Esophagus mucosa (tissue), 1 donor: ENCODE results near the gene VWA2. TPM values are rescaled to one million over a fixed set of nuclear protein-coding genes. Genes with fewer than 3 reads are reported as not detected.

ENCODE experiments used
- ATAC-seq: fragments of 200-7000 bp; cut with Tn5 transposase; one replicate; pipeline ENCODE4 v1.9.1; 2020
- total RNA-seq: library from RNA; stranded (reverse); gene quantifications from one replicate; pipeline ENCODE4 v1.2.4, GENCODE V29; 2023
- donor health status: DM: yes; HTN: yes; CAD: no.

VWA2 gene
- total RNA-seq, 1 donor from 2014 or later, result 3.5 TPM

DNA sequence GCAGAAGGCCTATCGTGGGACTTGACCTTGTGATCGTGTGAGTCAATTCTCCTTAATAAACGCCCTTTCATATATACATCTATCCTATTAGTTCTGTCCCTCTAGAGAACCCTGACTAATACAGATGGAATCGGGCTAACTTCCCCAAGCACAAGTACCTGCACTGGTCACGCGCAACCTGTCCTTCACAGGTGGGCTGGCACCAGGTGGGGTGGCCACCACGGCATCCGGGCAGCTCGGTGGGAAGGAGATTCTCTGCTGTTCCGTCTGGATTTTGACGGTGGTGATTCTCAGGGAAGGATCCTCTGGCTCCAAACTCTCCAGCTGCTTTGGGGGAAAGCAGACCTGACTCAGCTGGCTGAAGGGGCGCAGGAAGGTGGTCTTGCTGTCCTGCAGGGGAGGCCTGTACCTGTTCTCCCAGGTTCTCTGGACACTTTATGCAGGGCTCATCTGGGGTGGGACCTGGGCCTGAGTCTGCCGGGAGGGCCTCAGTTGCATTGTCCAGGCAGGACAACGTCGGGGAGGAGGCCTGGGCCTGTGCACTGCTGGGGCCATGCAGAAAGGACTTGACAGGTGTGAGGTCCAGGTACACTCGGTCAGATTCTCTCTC is 61.1 kb downstream of the VWA2 start:
- no peak for ATAC-seq

DNA sequence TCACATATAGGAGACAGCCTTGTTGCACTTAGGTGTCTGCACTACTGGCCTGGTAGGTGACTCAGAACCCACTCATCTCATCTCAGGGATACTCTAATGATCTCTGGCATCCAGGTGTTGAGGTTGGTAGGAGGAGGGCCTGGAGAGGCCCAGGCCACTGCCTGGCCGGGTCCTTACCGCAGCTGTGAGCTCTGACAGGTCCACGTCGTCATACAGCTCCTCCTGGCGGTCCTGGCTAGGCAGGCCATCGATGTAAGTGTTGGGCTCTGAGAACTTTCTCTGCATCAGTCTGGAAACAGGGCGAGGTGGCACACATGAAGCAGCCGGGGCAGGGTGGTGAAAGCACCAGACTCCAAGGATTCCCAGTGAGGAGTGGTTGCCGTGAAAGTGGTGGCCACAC is 62.1 kb downstream of the VWA2 start:
- no peak for ATAC-seq

DNA sequence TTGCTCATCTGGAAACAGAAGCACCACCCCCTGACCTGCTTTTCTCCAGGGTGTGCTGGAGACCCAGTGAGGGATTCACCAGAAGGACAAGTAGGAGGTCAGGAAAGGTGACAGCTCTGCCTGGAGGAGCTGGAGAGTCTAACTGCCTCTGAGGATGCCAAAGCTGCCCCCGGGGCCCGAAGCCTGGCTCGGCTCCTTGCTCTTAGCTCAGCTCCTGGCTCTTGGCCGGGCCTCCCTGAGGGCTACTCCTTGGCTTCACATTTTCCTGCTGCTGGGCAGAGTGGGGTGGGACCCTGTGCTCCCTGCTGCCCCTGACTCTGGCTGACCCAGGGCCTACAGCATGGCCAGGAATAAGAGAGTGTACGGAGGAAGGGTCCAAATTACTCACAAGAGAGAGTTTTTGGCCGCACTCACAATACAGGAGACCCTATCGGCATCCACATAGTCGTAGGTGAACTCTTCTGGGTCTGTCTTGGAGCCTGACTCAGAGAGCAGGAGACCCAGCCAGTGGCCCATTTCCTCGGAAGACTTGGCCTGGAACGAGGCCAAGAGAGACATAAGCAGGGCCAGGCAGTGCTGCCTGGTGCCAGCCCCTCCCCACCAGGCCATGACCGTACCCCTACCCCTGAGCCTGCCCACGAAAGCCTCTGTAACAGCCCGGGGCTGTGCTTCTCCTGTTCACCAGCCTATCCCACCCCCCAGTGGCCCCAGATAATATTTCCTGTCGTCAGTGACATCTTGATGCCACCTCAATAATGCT is 63.1 kb downstream of the VWA2 start:
- ATAC-seq, result no peak

DNA sequence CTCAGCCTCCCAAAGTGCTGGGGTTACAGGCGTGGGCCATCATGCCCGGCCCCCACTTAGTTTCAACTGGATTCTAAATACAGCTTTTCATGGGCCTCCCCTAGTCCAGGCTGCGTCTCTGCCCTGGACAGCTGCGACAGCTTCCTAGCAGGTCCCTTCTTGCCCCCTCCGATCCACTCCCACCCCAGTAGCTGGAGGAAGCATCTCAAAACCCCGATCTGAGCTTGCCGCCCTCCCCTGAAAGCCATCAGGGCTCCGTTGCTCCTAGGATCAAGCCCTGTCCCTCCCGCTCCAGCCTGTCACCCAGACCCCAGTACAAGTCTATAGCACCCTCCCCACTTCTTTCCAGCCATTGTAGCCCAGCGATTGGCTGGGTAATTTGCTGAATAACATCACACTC is 64.5 kb downstream of the VWA2 start:
- no peak for ATAC-seq

DNA sequence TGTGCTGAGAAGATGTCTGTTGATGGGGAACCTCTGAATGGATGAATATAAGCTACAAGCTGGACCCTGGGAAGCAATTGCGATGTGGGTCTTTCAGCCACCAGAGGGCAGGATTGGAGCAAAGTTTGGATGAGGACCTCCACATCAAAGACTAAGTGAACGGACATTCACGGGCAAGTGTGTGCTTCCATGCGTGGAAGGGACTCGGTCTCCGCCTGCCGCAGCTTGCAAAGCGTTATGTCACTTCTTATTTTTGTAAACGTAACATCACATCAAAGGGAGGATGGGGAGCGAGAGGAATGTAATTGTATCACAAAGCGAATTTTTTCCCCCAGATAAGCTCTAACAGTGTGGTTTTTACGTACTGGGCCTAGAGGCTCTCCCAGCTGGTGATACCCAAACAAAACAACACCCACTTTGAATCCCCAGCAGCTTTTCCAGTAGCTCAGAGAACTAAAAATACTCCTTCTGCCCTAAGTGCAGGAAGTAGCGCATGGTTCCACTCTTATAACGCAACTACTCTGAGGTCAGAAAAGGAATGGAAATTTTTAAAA is 65.0 kb downstream of the VWA2 start:
- ATAC-seq, result peak; percentile 67

DNA sequence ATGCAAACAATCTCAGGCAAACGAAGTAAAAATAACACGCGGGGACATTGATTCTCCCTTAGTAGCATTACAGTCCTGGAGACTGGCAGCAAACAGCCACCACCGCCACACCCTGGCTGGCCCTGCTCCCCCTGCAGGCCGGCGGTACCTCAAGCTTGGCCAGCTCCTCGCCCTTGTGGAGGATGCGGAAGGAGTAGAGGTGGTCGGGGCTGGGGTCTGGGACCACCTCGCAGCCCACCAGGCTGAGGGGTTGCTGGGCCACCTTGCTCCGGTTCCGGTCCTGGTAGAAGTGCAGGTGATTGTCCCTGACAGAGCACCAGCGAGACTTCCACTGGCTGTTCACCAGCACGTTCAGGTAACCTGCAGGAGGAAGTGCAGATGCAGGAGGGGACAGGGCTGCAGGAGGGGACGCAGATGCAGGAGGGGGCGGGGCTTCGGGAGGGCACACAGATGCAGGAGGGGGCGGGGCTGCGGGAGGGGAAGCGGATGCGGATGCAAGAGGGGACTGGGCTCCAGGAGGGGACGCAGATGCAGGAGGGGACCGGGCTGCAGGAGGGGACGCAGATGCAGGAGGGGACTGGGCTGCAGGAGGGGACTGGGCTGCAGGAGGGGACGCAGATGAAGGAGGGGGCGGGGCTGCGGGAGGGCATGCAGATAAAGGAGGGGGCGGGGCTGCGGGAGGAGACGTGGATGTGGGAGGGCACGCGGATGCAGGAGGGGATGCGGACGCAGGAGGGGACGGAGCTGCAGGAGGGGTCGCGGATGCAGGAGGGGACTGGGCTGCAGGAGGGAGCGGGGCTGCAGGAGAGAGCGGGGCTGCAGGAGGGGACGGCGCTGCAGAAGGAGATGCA is 65.7 kb downstream of the VWA2 start:
- peak; percentile 51 for ATAC-seq

DNA sequence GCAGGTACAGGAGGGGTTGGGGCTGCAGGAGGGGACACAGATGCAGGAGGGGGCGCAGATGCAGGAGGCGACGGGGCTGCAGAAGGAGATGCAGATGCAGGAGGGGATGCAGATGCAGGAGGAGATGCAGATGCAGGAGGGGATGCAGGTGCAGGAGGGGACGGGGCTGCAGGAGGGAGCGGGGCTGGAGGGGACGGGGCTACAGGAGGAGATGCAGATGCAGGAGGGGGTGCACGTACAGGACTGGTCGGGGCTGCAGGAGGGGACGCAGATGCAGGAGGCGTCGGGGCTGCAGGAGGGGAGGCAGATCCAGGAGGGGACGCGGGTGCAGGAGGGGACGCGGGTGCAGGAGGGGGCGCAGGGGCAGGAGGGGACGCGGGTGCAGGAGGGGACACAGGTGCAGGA is 66.5 kb downstream of the VWA2 start:
- no peak for ATAC-seq

DNA sequence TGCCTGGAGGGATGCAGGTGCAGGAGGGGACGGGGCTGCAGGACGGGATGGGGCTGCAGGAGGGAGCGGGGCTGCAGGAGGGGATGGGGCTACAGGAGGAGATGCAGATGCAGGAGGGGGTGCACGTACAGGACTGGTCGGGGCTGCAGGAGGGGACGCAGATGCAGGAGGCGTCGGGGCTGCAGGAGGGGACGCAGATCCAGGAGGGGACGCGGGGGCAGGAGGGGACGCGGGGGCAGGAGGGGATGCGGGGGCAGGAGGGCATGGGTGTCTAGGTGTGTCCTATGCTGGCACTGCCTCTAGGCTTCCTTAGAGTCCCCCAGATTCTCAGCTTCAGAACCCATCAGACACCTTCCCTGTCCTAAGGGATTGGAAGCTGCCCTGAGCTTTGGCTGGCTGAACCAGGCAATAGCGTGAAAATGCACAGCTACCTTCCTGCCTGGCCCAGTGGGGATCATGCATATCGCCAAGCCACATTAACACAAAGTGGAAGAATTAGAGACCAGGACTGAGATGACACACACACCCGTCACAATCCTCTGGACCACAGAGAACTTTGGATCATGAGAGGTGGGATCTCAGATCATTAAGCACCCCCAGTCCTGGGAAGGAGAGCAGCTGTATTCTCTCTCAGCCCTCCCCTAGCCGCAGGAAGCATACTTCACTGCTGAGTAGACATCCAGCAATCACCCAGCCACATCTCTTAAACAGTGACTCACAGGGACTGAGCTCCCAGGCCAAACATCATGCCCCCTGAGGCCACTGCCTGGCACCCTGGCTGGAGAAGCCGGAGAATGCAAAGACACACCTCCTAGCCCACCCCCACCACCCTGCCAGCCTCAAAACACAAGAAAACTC is 67.3 kb downstream of the VWA2 start:
- peak; percentile 21 for ATAC-seq

DNA sequence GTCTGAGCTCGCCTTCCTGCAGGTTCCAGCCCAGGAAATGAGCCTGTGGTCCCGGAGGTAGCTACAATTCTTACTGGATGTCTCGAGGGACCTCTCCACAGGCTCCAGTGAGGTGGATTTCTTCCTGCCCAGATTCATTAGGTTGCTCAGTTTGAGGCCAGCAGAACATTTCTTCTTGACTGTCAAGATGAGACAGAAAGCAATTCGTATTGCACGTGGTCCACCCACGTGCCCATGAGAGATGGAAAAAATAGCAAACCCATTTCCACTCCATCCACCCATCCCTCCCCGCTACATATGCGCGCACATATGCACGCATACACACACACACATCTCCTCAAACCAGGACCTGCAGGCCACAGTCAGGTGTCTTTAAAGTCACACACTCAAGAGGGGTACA is 68.7 kb downstream of the VWA2 start:
- no peak for ATAC-seq

DNA sequence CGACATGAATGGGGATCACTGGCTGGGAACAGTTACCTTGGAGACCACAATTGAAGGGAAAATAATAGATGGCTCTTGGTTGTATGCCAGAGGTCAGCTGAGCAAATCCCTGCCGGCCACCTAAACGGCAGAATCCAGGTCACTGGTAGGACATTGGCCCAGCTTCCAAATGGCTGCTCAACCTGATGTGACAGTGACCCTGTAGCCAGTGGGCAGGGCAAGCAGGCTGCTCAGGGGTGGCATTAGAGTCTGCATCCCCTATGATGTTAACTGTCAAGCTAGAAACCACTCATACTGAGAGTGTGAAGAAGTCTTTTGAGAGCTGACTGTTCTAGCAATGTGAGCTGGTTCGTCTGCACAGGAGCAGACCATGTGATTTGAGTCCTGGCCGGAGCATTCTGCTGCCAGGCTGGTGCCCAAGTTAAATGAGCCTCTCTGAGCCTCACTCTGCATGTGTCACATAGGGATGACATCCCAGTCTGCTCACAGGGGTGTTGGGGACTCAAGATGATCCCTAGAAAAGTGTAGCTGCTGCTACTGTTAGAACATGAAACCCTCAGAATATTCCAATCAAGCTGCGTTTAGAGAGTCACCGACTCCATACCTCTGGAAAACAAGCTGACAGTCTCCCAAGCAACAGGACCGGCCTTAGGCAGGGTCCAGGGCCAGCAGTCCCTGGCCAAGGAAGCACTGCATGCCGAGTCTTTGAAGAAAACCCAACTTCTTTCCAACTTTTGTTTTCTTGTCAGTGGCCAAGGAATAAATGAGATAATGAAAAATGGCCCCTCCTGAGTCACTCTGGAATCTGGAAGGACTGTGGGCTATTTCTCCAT is 69.7 kb downstream of the VWA2 start:
- ATAC-seq, result no peak

DNA sequence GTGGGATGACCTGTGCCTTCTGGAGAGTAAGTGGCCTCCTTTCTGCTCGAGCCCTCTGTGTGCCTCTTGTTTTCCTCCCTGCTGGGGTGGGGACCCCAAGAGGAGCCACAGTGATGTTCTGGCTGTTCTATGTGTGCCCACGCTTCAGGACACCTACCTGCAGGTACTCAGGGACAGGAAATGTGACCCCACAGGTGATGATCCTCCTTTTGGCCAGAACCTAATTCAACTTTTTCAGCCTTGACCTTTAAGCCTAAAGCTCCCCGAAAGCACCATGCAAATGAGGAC is 70.3 kb downstream of the VWA2 start:
- no peak for ATAC-seq

DNA sequence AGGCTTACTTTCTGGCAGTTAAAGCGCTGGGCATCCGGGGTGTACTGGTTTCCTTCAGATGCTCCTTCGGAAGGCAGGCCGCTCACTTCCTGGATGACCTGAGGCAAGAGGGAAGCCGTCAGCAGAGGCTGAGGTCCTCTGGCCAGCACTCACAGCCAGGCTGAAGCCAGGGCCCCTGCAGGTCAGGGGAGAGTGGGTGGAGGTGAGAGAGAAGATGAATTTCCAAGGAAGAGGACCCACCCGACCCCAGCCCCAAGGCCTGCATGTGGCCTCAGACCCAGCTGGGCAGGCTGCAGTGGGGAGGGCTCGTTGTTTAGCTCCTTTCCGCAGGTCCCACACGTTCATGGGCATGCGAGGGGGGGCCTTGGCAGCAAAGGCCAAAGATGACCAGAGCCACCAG is 71.3 kb downstream of the VWA2 start:
- ATAC-seq, result no peak

DNA sequence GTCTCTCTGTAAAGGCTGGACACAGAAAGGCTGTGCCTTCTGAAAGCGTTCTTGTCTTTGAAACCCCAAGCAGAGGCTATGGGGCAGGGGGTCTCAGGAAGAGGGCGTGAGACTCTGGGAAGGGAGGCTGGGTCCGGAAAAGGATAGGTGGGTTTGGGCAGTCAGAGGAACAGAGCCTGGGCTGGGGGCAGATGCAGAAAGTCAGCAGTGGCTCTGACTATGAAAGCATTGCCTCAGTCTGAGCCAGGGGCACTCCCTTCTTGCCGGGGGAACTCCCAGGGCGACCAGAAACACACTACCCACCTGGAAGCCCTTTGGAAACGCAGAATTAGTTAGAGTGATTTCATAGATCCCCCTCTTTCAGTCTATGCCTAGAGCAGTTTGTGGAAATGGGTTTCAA is 72.0 kb downstream of the VWA2 start:
- no peak for ATAC-seq

DNA sequence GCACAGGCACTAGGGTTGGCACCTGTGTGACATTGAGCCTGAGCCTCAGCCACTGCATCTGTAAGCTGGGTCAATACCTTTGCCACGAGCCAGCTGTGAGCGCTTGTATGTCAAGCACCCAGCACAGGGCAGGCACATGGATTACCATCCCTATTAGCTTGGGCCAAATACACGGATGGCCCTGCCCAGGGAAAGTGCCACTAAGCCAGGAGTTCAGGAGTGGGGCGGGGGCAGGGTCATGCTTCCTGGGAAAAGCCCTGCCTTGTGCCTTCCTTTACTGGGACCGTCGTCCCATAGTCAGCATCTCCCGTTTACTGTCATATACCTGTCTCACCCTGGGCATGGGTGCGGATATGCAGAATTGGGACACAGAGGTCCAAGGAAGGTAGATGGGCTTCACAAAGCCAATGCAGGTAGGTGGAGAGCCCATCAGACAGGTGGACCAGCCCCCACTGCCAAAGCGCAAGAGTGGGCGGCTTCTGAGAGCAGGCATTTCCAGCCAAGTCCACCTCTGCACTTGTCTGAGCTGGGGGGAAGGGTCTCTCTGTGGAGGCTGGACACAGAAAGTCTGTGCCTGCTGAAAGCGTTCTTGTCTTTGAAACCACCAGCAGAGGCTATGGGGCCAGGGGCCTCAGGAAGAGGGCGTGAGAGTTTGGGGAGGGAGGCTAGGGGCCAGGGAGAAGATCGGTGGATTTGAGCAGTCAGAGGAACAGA is 72.6 kb downstream of the VWA2 start:
- no peak for ATAC-seq

DNA sequence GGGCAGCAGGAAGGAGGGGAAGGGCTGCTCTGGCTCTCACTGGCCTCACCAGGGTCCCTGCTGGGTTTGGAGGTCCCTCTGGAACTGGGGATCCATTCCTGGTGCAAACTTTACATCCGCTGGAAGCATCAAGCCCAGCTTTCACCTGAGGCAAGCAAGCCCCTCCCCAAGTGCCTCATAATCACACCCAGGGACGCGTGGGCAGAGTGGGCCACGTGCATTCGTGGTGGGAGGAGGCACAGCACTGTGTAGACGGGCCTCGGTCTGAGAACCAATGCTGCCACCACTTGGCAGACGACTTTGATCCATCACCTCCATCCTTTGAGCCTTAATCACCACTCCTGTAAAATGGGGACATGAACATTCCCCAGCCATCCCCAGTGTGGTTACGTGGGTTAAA is 74.1 kb downstream of the VWA2 start:
- ATAC-seq, result no peak

DNA sequence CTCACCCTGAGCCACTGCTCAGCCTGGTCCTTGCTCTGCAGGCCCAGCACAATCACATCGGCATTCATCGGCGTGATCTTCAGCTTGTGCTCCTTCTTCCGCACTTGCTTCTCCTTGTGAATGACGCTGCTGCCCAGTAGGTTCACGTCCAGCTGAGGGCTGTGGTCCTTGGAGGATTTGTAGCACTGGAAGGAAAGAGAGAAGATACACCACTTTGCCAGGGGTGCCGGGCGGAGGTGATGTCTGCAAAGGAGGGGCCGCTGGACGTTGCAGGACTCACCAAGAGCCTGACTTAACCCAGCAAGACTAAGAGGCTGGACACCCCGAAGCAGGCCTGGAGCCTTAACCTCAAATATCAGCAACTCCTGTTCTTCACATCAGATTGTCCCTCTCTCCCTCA is 74.8 kb downstream of the VWA2 start:
- ATAC-seq, result no peak

DNA sequence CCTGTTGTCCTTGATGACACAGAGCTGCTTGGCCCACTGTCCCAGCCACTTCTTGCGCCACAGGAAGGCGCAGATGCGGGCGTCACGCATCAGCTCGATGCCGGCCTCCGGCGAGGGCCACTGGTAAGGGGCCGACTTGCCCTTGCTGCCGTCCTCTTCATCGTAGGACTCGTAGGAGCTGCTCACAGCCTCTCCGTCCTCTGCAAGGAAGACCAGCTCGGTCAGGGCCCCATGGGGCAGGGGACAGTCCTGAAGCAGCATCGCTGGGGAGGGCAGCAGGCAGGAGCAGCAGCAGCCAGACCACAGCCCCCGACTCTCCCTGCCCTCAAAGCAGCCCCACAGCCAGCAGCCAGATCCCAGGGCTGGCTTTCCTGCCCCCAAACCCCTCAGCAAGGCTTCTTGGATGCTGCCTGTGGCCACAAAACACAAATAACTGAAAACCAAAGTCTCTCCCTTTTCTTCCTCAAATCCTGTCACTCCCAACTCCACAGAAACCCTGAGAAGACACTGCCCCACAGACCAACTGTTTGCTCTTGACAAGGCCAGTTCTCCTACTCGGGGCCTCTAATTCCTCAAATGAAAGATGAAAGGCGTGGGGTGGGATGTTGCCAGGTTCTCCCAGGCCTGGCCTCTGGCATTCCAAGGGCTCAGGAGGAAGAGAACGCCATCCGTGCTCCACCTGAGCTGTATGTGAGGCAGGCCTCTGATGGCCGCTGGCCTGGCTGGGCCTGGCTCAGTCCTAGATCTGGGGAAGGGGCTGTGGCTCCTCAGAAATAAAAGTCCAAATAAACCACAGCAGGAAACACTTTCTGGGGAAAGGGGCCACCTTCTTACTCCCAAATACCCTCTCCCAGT is 76.7 kb downstream of the VWA2 start:
- ATAC-seq, result no peak

DNA sequence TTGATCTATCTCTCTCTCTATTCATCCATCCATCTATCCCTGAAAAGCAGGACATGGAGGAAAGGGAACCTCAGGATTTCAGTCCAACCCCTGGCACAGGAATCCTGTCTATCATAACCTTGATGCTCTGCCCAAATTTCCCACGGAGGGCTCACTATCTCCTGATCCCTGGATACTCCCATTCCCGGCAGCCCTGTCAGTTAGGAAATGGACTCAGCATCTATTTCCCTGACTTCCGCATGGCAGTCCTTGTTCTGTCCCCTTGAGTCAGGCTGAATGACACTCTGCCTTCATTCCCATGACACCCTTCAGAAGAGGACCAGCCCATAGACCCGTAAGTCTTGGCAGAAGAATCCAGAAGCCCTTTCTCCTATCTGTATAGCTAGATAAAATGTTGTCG is 77.7 kb downstream of the VWA2 start:
- no peak for ATAC-seq

DNA sequence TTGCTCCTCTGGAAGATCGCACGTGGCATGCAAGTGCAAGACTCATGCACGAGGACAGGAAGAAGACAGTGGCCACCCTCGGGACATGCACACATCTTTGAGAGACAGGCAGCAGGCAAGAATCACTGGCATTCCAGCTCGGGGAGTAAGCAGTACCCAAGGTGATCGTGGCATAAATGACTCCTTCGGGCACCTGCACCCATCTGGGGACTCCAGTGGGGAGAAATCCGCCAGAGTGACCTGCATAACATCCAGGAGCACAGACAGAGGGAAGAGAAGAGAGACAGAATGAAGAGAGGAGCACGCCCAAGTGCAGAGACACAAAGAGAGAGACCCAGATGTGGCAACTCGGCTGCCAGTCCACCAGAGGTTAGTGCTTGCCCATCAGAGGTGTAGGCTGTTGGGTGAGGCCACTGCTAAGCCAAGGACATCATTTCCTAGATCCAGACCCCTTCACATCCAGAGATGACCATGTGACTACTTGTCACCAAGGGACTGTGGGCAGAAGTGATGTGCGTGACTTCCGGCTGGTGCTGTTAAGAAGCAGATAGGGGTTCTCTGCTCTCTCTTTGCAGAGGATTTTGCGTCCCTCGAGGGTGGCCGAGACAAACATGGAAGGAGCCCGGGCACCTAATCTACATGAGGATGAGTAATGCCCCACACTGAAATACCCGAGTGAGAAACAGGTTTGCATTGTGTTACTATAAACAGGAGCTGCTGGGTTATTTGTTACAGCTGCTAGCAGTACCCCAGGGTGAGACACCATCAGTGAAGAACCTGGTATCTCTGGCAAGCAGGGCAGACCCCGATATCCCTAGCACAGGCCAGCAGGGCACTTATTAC is 80.6 kb downstream of the VWA2 start:
- ATAC-seq, result peak; percentile 70
